GM12878 (cell line): ENCODE measurements around the gene SFPQ. TPM values are rescaled to one million over a fixed set of nuclear protein-coding genes. Genes with fewer than 3 reads are reported as not detected.
A peak's percentile ranks its signal among the peaks of the same experiment; 100 is the strongest.

Experiments used
- ATF7 ChIP-seq: fragments of 450-650 bp; IDR thresholded peaks from 2 replicates; pipeline ENCODE4 v1.6.1; 2016; ENCODE audit warnings: low read depth, mild to moderate bottlenecking
- BRCA1 ChIP-seq: IDR thresholded peaks from 2 replicates; pipeline ENCODE4 v1.6.1; 2011; ENCODE audit warnings: low read depth, low read length, improper control_type of control experiment
- CUX1 ChIP-seq: IDR thresholded peaks from 2 replicates; pipeline ENCODE4 v1.6.1; 2012; ENCODE audit warnings: improper control_type of control experiment, low read depth, low read length; ENCODE audit not compliant: insufficient replicate concordance
- EZH2 ChIP-seq: IDR thresholded peaks from 2 replicates; pipeline ENCODE4 v1.6.1; 2012; ENCODE audit warnings: low read depth, mild to moderate bottlenecking, control low read depth, inconsistent platforms, low read length, borderline replicate concordance; ENCODE audit not compliant: control insufficient read depth
- GABPA ChIP-seq: IDR thresholded peaks from 2 replicates; pipeline ENCODE4 v1.6.1; 2014; ENCODE audit warnings: antibody characterized with exemption, low read depth, mild to moderate bottlenecking, inconsistent platforms
- GATAD2B ChIP-seq: fragments of 450-650 bp; conservative IDR thresholded peaks from 2 replicates; pipeline ENCODE4 v1.6.1; 2017; ENCODE audit warnings: low read depth, mild to moderate bottlenecking, moderate library complexity
- IRF3 ChIP-seq: fragments of 450-650 bp; IDR thresholded peaks from 2 replicates; pipeline ENCODE4 v1.6.1; 2014; ENCODE audit warnings: mild to moderate bottlenecking
- IRF4 ChIP-seq: IDR thresholded peaks from 2 replicates; pipeline ENCODE4 v1.6.1; 2011; ENCODE audit warnings: low read depth, low read length
- NBN ChIP-seq: fragments of 450-650 bp; IDR thresholded peaks from 2 replicates; pipeline ENCODE4 v1.6.1; 2016
- NFYA ChIP-seq: IDR thresholded peaks from 2 replicates; pipeline ENCODE4 v1.6.1; 2011; ENCODE audit warnings: low read depth, mild to moderate bottlenecking, low read length, improper control_type of control experiment, borderline replicate concordance
- NFYB ChIP-seq: IDR thresholded peaks from 2 replicates; pipeline ENCODE4 v1.6.1; 2011; ENCODE audit warnings: low read depth, mild to moderate bottlenecking, low read length, improper control_type of control experiment, moderate library complexity; ENCODE audit not compliant: insufficient read depth
- PML ChIP-seq: IDR thresholded peaks from 2 replicates; pipeline ENCODE4 v1.6.1; 2012; ENCODE audit warnings: low read length, inconsistent platforms
- POU2F2 ChIP-seq: IDR thresholded peaks from 3 replicates; pipeline ENCODE4 v1.6.1; 2011; ENCODE audit warnings: low read depth, mild to moderate bottlenecking, low read length, borderline replicate concordance
- RELA ChIP-seq: fragments of 450-650 bp; IDR thresholded peaks from 2 replicates; pipeline ENCODE4 v1.8.0; 2014; ENCODE audit warnings: borderline replicate concordance; ENCODE audit not compliant: partially characterized antibody
- SIX5 ChIP-seq: IDR thresholded peaks from 2 replicates; pipeline ENCODE4 v1.6.1; 2011; ENCODE audit warnings: mild to moderate bottlenecking, low read depth, low read length, moderate library complexity; ENCODE audit not compliant: severe bottlenecking
- SMC3 ChIP-seq: IDR thresholded peaks from 2 replicates; pipeline ENCODE4 v1.6.1; 2011; ENCODE audit warnings: low read length, improper control_type of control experiment, borderline replicate concordance
- USF2 ChIP-seq: IDR thresholded peaks from 2 replicates; pipeline ENCODE4 v1.6.1; 2011; ENCODE audit warnings: low read depth, low read length, improper control_type of control experiment, borderline replicate concordance
- ZBTB4 ChIP-seq: fragments of 450-650 bp; formaldehyde crosslinking; IDR thresholded peaks from 2 replicates; pipeline ENCODE4 v1.4.0; 2022; ENCODE audit warnings: mild to moderate bottlenecking, moderate library complexity
- ZNF274 ChIP-seq: IDR thresholded peaks from one replicate; pipeline ENCODE4 v1.8.0; 2011; ENCODE audit not compliant: insufficient read length, insufficient read depth
- ZZZ3 ChIP-seq: IDR thresholded peaks from 2 replicates; pipeline ENCODE4 v1.6.1; 2011; ENCODE audit warnings: low read depth; ENCODE audit not compliant: control insufficient read depth, insufficient read length
- polyA plus RNA-seq, 11 experiments: library from polyadenylated mRNA; depleted of rRNA in 4 of 11; unstranded in 6 of 11; stranded (reverse) in 5 of 11; fragments of >200 nt; fragmentation: Nextera tagmentation in 4 of 11; fragmentation: Illumina TruSeq in 1 of 11; extraction: Ambion mirVana in 4 of 11; extraction: Trizol in 1 of 11; gene quantifications; 1 replicate in 1 of 11; 2 replicates in 10 of 11; pipeline versions ENCODE4 v1.2.1 to v1.2.3, GENCODE V29; 2011 to 2016; ENCODE audit warnings: inconsistent platforms in 2 of 11, missing spikeins in 2 of 11, low read depth in 1 of 11
- total RNA-seq, 4 experiments: library from RNA; depleted of rRNA in 3 of 4; stranded (reverse); fragments of >200 nt in 3 of 4; fragmentation: Illumina TruSeq in 1 of 4; extraction: Trizol in 1 of 4; gene quantifications; 2 replicates each; pipeline versions ENCODE4 v1.2.1 to v1.2.3, GENCODE V29; 2013 to 2021

SFPQ gene
- total and polyA plus RNA-seq, 10 of the 15 experiments (the other 5 are each of a cell fraction or from before 2014, with no cell fraction given), result 78.5 to 559 (median 199) TPM

GRCh38 chr1:35229587-35230360 is 36.8 kb upstream of the SFPQ start (continued):
- no peak for TF ChIP-seq CUX1
- no peak for TF ChIP-seq USF2
- TF ChIP-seq IRF4, result no peak
- no peak for TF ChIP-seq NFYA
- no peak for TF ChIP-seq ATF7
- TF ChIP-seq ZZZ3, result no peak
- no peak for TF ChIP-seq ZBTB4 (CRISPR knock-in tag)
- TF ChIP-seq PML, result no peak
- 0 out of 2 replicates have a peak, but pooled peaks have one; percentile 34 for TF ChIP-seq NFYB
- no peak for TF ChIP-seq RELA
- TF ChIP-seq BRCA1, result no peak
- TF ChIP-seq GATAD2B, result no peak
- TF ChIP-seq GABPA, result no peak
- TF ChIP-seq POU2F2, result peak; percentile 89; the same call in 2 of the 3 replicates
- TF ChIP-seq IRF3, result no peak
- TF ChIP-seq ZNF274, result no peak
- no peak for TF ChIP-seq NBN
- no peak for TF ChIP-seq EZH2
- TF ChIP-seq SMC3, result no peak
- TF ChIP-seq SIX5, result no peak
